DND-41 (cell line): ENCODE results near the gene NANS.
"Not testable (repeated sequence)": the region's sequence is repeated elsewhere in the genome, so short reads cannot be mapped to it uniquely, and the experiment has no call there.

Source experiments
- ATAC-seq: fragments of 200-7000 bp; cut with Tn5 transposase; 3 replicates; pipeline ENCODE4 v1.9.1; 2021; ENCODE audit warnings: low read depth; ENCODE audit not compliant: insufficient read depth
- DNase-seq: peaks from one replicate; pipeline ENCODE4 v3.0.0-alpha.2; 2020
- H2AFZ ChIP-seq: 2 replicates; pipeline ENCODE4 v1.6.0; 2012; ENCODE audit warnings: low read depth, low read length
- H3K27ac ChIP-seq: 2 replicates; pipeline ENCODE4 v1.5.1; 2012; ENCODE audit warnings: low read length, inconsistent platforms
- H3K27me3 ChIP-seq: fragments of 200-600 bp; sonication (generic); 2 replicates; pipeline ENCODE4 v1.6.0; 2012; ENCODE audit warnings: low read length, mild to moderate bottlenecking, inconsistent platforms; ENCODE audit not compliant: insufficient read depth, poor library complexity
- H3K36me3 ChIP-seq: 2 replicates; pipeline ENCODE4 v1.5.1; 2012; ENCODE audit warnings: low read length, inconsistent platforms; ENCODE audit not compliant: insufficient read depth
- H3K4me1 ChIP-seq: 2 replicates; pipeline ENCODE4 v1.5.1; 2012; ENCODE audit warnings: mild to moderate bottlenecking, low read length; ENCODE audit not compliant: insufficient read depth
- H3K4me2 ChIP-seq: 2 replicates; pipeline ENCODE4 v1.6.0; 2012; ENCODE audit warnings: mild to moderate bottlenecking, moderate library complexity, low read length, inconsistent platforms; ENCODE audit not compliant: insufficient read depth
- H3K4me3 ChIP-seq, 2 experiments: fragments of 200-600 bp in 1 of 2; shearing (Covaris generic) in 1 of 2; 2 replicates each; pipeline ENCODE4 v1.5.1; 2012 to 2016; ENCODE audit warnings: inconsistent platforms in 2 of 2, low read length in 2 of 2, mild to moderate bottlenecking in 2 of 2, low read depth in 1 of 2, moderate library complexity in 1 of 2
- H3K79me2 ChIP-seq: 2 replicates; pipeline ENCODE4 v1.6.0; 2012; ENCODE audit warnings: low read length, inconsistent platforms; ENCODE audit not compliant: insufficient read depth
- H3K9ac ChIP-seq: 2 replicates; pipeline ENCODE4 v1.6.0; 2012; ENCODE audit warnings: low read depth, mild to moderate bottlenecking, inconsistent platforms, low read length, moderate library complexity
- H3K9me3 ChIP-seq: 2 replicates; pipeline ENCODE4 v1.5.1; 2012; ENCODE audit warnings: low read length, moderate library complexity, mild to moderate bottlenecking, inconsistent platforms; ENCODE audit not compliant: insufficient read depth, severe bottlenecking
- H4K20me1 ChIP-seq: 2 replicates; pipeline ENCODE4 v1.6.0; 2012; ENCODE audit warnings: low read length; ENCODE audit not compliant: insufficient read depth
- EZH2 ChIP-seq: IDR thresholded peaks from 3 replicates; pipeline ENCODE4 v1.6.1; 2012; ENCODE audit warnings: borderline replicate concordance, low read depth, mild to moderate bottlenecking, moderate library complexity, low read length, inconsistent platforms; ENCODE audit not compliant: severe bottlenecking
- TF ChIP-seq, protein P1 (sequence below): IDR thresholded peaks from 2 replicates; pipeline ENCODE4 v1.5.1; 2012; ENCODE audit warnings: borderline replicate concordance, low read length, moderate library complexity, mild to moderate bottlenecking; ENCODE audit not compliant: poor library complexity, severe bottlenecking; ENCODE audit errors: extremely low read depth

Gene NANS

DNA sequence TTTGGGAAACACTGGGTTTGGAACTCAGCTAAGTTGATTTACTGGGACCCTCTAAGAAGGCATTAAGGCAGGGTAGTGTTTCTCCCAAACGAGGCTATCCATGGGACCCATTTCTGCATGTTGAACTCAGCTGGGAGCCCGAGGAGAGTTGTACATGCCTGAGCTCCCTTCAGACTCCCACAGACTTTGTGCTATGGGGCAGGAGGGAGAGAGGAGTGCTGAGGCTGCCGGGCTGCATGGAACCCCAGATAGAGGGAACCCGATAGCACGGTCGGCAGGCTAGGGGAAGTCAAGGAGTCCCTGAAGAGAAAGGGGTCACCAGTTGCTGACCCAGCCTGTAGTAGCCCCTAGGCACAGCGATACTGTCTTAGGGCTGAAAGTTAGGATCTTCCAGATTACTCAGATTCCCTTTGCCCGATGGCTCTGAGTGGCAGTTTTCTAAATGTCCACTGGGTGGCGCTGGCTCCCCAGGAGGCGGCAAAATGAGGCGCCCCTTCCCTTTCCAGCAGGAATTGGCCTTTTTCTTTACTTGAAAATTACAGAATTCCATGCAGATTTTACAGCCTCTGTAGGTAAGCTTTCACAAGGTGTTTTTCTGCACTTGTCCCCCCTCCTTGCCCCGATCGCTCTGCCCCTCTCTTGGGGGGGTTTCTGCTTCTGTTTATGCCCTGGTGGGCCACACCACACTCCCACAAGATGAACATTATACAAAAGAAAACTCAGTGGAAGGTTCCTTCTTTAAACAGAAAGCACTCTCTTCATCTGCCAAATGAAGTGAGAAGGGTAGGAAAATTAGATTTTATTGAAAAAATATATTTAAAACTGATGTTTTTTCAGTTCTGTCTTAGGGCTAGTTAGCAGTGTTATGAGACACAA, 17.8 kb downstream of the NANS start:
- Histone ChIP-seq H3K27ac (peak overlapping the region; percentile 67), H4K20me1 (no peaks in the 10 kb centered on the region), H3K9me3 (no peaks in the 10 kb centered on the region), H3K4me2 (no peak overlapping the region), H3K4me1 (peaks cover 8% of the 10 kb centered on the region), H3K79me2 (0 out of 2 replicates have a peak, but pooled peaks cover 8% of the 10 kb centered on the region), H3K27me3 (no peaks in the 10 kb centered on the region), H3K9ac (0 out of 2 replicates have a peak overlapping the region, but pooled peaks have one; percentile 17), H2AFZ (peak overlapping the region; percentile 72), H3K4me3 (no peak overlapping the region), H3K36me3 (peaks cover 14% of the 10 kb centered on the region; the same call in 1 of the 2 replicates)
- DNase-seq = peak; percentile 68
- peak; percentile 80 for ATAC-seq
- TF ChIP-seq EZH2 = no peak
- TF ChIP-seq, protein P1, sequence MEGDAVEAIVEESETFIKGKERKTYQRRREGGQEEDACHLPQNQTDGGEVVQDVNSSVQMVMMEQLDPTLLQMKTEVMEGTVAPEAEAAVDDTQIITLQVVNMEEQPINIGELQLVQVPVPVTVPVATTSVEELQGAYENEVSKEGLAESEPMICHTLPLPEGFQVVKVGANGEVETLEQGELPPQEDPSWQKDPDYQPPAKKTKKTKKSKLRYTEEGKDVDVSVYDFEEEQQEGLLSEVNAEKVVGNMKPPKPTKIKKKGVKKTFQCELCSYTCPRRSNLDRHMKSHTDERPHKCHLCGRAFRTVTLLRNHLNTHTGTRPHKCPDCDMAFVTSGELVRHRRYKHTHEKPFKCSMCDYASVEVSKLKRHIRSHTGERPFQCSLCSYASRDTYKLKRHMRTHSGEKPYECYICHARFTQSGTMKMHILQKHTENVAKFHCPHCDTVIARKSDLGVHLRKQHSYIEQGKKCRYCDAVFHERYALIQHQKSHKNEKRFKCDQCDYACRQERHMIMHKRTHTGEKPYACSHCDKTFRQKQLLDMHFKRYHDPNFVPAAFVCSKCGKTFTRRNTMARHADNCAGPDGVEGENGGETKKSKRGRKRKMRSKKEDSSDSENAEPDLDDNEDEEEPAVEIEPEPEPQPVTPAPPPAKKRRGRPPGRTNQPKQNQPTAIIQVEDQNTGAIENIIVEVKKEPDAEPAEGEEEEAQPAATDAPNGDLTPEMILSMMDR = peak; percentile 89

DNA sequence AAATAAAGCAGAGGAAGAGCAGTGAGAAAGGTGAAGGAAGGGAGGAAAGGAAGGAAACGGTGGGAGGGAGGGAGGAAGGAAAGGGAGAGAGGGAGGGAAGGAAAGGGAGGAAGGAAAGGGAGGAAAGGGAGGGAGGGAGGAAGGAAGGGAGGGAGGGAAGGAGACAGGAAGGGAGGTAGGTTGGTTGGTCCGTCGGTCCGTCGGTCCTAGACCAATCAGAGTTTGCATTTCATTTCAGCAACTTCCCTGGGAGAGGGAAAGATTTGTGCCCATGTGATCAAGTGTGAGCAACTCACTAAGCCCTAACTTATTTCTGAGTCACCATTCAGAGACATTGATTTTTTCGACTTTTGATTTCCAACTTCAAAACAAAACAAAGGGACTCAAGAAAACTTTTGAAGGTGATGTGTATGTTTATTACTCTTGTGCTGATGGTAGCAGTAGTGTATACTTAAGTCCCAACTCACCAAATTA, 18.8 kb downstream of the NANS start:
- H3K4me2 ChIP-seq = no peak overlapping the region
- 0 out of 2 replicates have a peak, but pooled peaks cover 6% of the 10 kb centered on the region for H3K79me2 ChIP-seq
- no peak overlapping the region for H2AFZ ChIP-seq
- H3K9ac ChIP-seq = no peak overlapping the region
- H3K4me1 ChIP-seq = peaks cover 8% of the 10 kb centered on the region
- H3K27me3 ChIP-seq = no peaks in the 10 kb centered on the region
- no peaks in the 10 kb centered on the region for H3K9me3 ChIP-seq
- TF ChIP-seq, protein P1 = no peak
- TF ChIP-seq EZH2 = no peak
- ATAC-seq = no peak
- no peak overlapping the region for H3K4me3 ChIP-seq
- H3K36me3 ChIP-seq = peaks cover 17% of the 10 kb centered on the region; the same call in 1 of the 2 replicates
- DNase-seq = no peak
- H4K20me1 ChIP-seq = no peaks in the 10 kb centered on the region
- H3K27ac ChIP-seq = peak overlapping the region; percentile 49

DNA sequence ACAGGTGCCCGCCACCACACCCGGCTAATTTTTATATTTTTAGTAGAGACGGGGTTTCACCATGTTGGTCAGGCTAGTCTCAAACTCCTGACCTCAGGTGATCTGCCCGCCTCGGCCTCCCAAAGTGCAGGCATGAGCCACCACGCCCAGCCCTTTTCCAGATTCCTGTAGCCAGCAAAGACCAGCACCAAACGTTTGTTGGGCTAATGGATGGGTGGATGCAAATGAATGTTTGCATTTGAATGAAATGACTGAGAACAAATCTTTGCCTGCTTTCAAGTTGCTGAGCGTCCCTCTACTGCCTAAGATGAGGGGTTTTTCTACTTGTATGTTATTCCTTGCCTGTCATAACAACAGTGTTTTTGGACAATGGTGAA, 20.0 kb downstream of the NANS start:
- H3K4me2 ChIP-seq, H2AFZ ChIP-seq, H3K4me1 ChIP-seq, H3K79me2 ChIP-seq, H3K27ac ChIP-seq, H3K9me3 ChIP-seq, H3K9ac ChIP-seq, H3K27me3 ChIP-seq, H4K20me1 ChIP-seq, DNase-seq, ATAC-seq, H3K4me3 ChIP-seq: not testable (repeated sequence)
- H3K36me3 ChIP-seq = peaks cover 28% of the 10 kb centered on the region

DNA sequence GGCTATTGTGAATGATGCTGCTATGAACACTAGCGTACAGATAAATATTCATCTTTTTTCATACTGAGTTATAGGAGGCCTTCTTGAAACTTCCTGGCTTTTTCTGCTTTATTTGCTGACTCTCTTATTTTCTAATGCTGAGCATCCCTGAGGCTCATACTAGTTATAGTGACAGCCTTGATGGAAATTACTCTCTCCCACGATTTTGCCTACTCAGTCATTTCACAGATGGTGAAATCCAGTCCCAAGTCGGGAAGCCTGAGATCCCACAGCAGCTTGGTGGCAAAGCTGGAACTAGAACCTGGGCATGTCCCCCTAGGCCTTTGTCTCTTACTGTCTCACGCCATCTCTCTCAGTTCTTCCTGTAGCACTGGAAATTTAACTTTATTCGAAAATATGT, 22.4 kb downstream of the NANS start:
- Histone ChIP-seq H3K4me1 (peaks cover 8% of the 10 kb centered on the region), H3K9me3 (no peaks in the 10 kb centered on the region), H3K27ac (no peak overlapping the region), H4K20me1 (no peaks in the 10 kb centered on the region), H3K4me2 (no peak overlapping the region), H3K9ac (no peak overlapping the region), H3K36me3 (peaks cover 50% of the 10 kb centered on the region), H2AFZ (no peak overlapping the region), H3K79me2 (0 out of 2 replicates have a peak, but pooled peaks cover 6% of the 10 kb centered on the region), H3K4me3 (no peak overlapping the region), H3K27me3 (no peaks in the 10 kb centered on the region)
- TF ChIP-seq EZH2 = no peak
- TF ChIP-seq, protein P1 = no peak
- no peak for DNase-seq
- ATAC-seq = no peak
